Mesenchymal stem cell (in vitro differentiated cells and primary cell): ENCODE results near the gene IGFBP4.
"Not testable (repeated sequence)": the region's sequence is repeated elsewhere in the genome, so short reads cannot be mapped to it uniquely, and the experiment has no call there.

Experiments used
- DNase-seq: peaks from one replicate; pipeline ENCODE4 v3.0.0-alpha.2; 2013
- H2AFZ ChIP-seq: one replicate; pipeline ENCODE4 v1.6.1; 2013; ENCODE audit warnings: low read depth, mild to moderate bottlenecking, control low read depth, inconsistent platforms, low read length, moderate library complexity
- H2AK5ac ChIP-seq: 2 replicates; pipeline ENCODE4 v1.6.1; 2013; ENCODE audit warnings: low read length, moderate library complexity, mild to moderate bottlenecking, inconsistent platforms; ENCODE audit not compliant: severe bottlenecking
- H2BK120ac ChIP-seq: one replicate; pipeline ENCODE4 v1.6.1; 2013; ENCODE audit warnings: low read depth, mild to moderate bottlenecking, inconsistent platforms, low read length, moderate library complexity
- H2BK12ac ChIP-seq, 2 experiments: one replicate each; pipeline ENCODE4 v1.6.1; 2013; ENCODE audit warnings: inconsistent platforms in 2 of 2, low read length in 2 of 2, mild to moderate bottlenecking in 2 of 2, moderate library complexity in 2 of 2, control low read depth in 1 of 2
- H2BK15ac ChIP-seq: one replicate; pipeline ENCODE4 v1.6.1; 2013; ENCODE audit warnings: mild to moderate bottlenecking, low read depth, inconsistent platforms; ENCODE audit not compliant: poor library complexity, severe bottlenecking
- H2BK5ac ChIP-seq: 2 replicates; pipeline ENCODE4 v1.6.1; 2013; ENCODE audit warnings: low read depth, mild to moderate bottlenecking, low read length, control low read depth, inconsistent platforms; ENCODE audit not compliant: poor library complexity, severe bottlenecking
- H3K14ac ChIP-seq, 2 experiments: one replicate each; pipeline ENCODE4 v1.6.1; 2013; ENCODE audit warnings: inconsistent platforms in 2 of 2, low read length in 2 of 2, control low read depth in 1 of 2, mild to moderate bottlenecking in 1 of 2, moderate library complexity in 1 of 2
- H3K18ac ChIP-seq, 2 experiments: one replicate each; pipeline ENCODE4 v1.6.1; 2013; ENCODE audit warnings: inconsistent platforms in 2 of 2, low read length in 2 of 2, control low read depth in 1 of 2, low read depth in 1 of 2, mild to moderate bottlenecking in 1 of 2
- H3K23ac ChIP-seq, 2 experiments: one replicate each; pipeline ENCODE4 v1.6.1; 2013; ENCODE audit warnings: inconsistent platforms in 2 of 2, low read length in 2 of 2, mild to moderate bottlenecking in 2 of 2, moderate library complexity in 2 of 2, control low read depth in 1 of 2
- H3K27ac ChIP-seq: 2 replicates; pipeline ENCODE4 v1.5.1; 2013; ENCODE audit warnings: mild to moderate bottlenecking, moderate library complexity, low read length, control low read depth, inconsistent platforms; ENCODE audit not compliant: poor library complexity, severe bottlenecking
- H3K27me3 ChIP-seq, 2 experiments: 2 replicates each; pipeline versions ENCODE4 v1.6.1 to v1.7.0; 2013; ENCODE audit warnings: low read length in 2 of 2, mild to moderate bottlenecking in 2 of 2, moderate library complexity in 2 of 2, control low read depth in 1 of 2, inconsistent platforms in 1 of 2; ENCODE audit not compliant: control insufficient read depth in 1 of 2, insufficient read depth in 1 of 2
- H3K36me3 ChIP-seq, 2 experiments: 2 replicates each; pipeline versions ENCODE4 v1.6.1 to v1.7.0; 2013; ENCODE audit warnings: low read length in 2 of 2, control low read depth in 1 of 2, inconsistent platforms in 1 of 2, low read depth in 1 of 2, mild to moderate bottlenecking in 1 of 2; ENCODE audit not compliant: insufficient read depth in 2 of 2, control insufficient read depth in 1 of 2
- H3K4ac ChIP-seq, 2 experiments: one replicate each; pipeline ENCODE4 v1.6.1; 2013; ENCODE audit warnings: inconsistent platforms in 2 of 2, low read length in 2 of 2, mild to moderate bottlenecking in 2 of 2, moderate library complexity in 2 of 2, control low read depth in 1 of 2, low read depth in 1 of 2
- H3K4me1 ChIP-seq: 2 replicates; pipeline ENCODE4 v1.6.1; 2013; ENCODE audit warnings: low read depth, low read length, control low read depth; ENCODE audit not compliant: control insufficient read depth, insufficient read depth
- H3K4me2 ChIP-seq: 2 replicates; pipeline ENCODE4 v1.6.1; 2013; ENCODE audit warnings: low read length, mild to moderate bottlenecking, inconsistent platforms; ENCODE audit not compliant: poor library complexity, severe bottlenecking
- H3K4me3 ChIP-seq, 2 experiments: 2 replicates each; pipeline versions ENCODE4 v1.5.1 to v1.7.0; 2013; ENCODE audit warnings: low read length in 2 of 2, mild to moderate bottlenecking in 2 of 2, control low read depth in 1 of 2, low read depth in 1 of 2; ENCODE audit not compliant: insufficient read depth in 1 of 2
- H3K79me1 ChIP-seq: replicated peaks from 2 replicates; pipeline ENCODE4 v1.6.1; 2013; ENCODE audit warnings: mild to moderate bottlenecking, control low read depth, low read length, inconsistent platforms; ENCODE audit not compliant: poor library complexity, severe bottlenecking
- H3K9ac ChIP-seq: 2 replicates; pipeline ENCODE4 v1.7.0; 2013; ENCODE audit warnings: mild to moderate bottlenecking, low read length, moderate library complexity
- H3K9me3 ChIP-seq: 2 replicates; pipeline ENCODE4 v1.7.0; 2013; ENCODE audit warnings: mild to moderate bottlenecking, low read length; ENCODE audit not compliant: control insufficient read depth
- H4K8ac ChIP-seq: one replicate; pipeline ENCODE4 v1.6.1; 2013; ENCODE audit warnings: inconsistent platforms, mild to moderate bottlenecking, low read length, moderate library complexity
- H4K91ac ChIP-seq: one replicate; pipeline ENCODE4 v1.6.1; 2013; ENCODE audit warnings: mild to moderate bottlenecking, low read length, inconsistent platforms
- WGBS: methylation state at CpG from one replicate; pipeline ENCODE4 v1.1.7; 2013; ENCODE audit warnings: mixed read lengths; 5-methylcytosine and 5-hydroxymethylcytosine counted together

The IGFBP4 gene

GRCh38 chr17:40412880-40413279 lies 30.4 kb upstream of the IGFBP4 start:
- no peak overlapping the region for H3K4me2 ChIP-seq
- H3K36me3 ChIP-seq: peaks cover 0 to 6% of the 10 kb centered on the region in 2 experiments
- H4K8ac ChIP-seq: no peak overlapping the region
- H3K79me1 ChIP-seq: peaks cover 7% of the 10 kb centered on the region
- H2BK5ac ChIP-seq: no peak overlapping the region
- H3K27ac ChIP-seq: no peak overlapping the region
- no peak overlapping the region for H2AFZ ChIP-seq
- no peak overlapping the region for H2BK12ac ChIP-seq
- no peak overlapping the region for H2BK15ac ChIP-seq
- no peak overlapping the region for H2AK5ac ChIP-seq
- no peaks in the 10 kb centered on the region for H3K9me3 ChIP-seq
- H3K14ac ChIP-seq: no peak overlapping the region
- no peak overlapping the region for H3K4ac ChIP-seq
- H3K4me3 ChIP-seq: no peak overlapping the region
- no peak for DNase-seq
- H4K91ac ChIP-seq: no peak overlapping the region
- no peak overlapping the region for H3K9ac ChIP-seq
- H3K18ac ChIP-seq: no peak overlapping the region
- H2BK120ac ChIP-seq: no peak overlapping the region
- no peaks in the 10 kb centered on the region for H3K27me3 ChIP-seq
- H3K4me1 ChIP-seq: no peaks in the 10 kb centered on the region
- no peak overlapping the region for H3K23ac ChIP-seq

- DNase-seq, H3K27me3 ChIP-seq, H3K79me1 ChIP-seq, H3K23ac ChIP-seq, H3K27ac ChIP-seq, H3K9me3 ChIP-seq, H2BK120ac ChIP-seq, H4K91ac ChIP-seq, H3K18ac ChIP-seq, H3K4ac ChIP-seq, H2BK15ac ChIP-seq, H2BK12ac ChIP-seq, H2AFZ ChIP-seq, H3K4me2 ChIP-seq, H3K4me1 ChIP-seq, H4K8ac ChIP-seq, H3K36me3 ChIP-seq, H3K14ac ChIP-seq, H2AK5ac ChIP-seq, H2BK5ac ChIP-seq, H3K4me3 ChIP-seq: not testable (repeated sequence)
- 83% methylated on average over 4 of the region's 4 CpGs for WGBS
- H3K9ac ChIP-seq: peak overlapping the region; percentile 91
Observed at GRCh38 chr17:40414312-40414711, 28.9 kb upstream of the IGFBP4 start.

- H2BK120ac ChIP-seq: no peak overlapping the region
- H2BK12ac ChIP-seq: no peak overlapping the region
- no peaks in the 10 kb centered on the region for H3K9me3 ChIP-seq
- H3K23ac ChIP-seq: no peak overlapping the region
- no peak overlapping the region for H4K91ac ChIP-seq
- peak overlapping the region; percentile 91 for H3K9ac ChIP-seq
- DNase-seq: peak; percentile 73
- no peak overlapping the region for H3K4me2 ChIP-seq
- H3K18ac ChIP-seq: no peak overlapping the region
- WGBS: no CpG with 5 or more reads among the region's 3 CpGs
- peaks cover 7% of the 10 kb centered on the region for H3K79me1 ChIP-seq
- H3K4me3 ChIP-seq: peak overlapping the region in 1 of 2 experiments; percentile 68
- no peaks in the 10 kb centered on the region for H3K36me3 ChIP-seq
- no peak overlapping the region for H3K4ac ChIP-seq
- H3K14ac ChIP-seq: no peak overlapping the region
- H3K27ac ChIP-seq: no peak overlapping the region
- H3K27me3 ChIP-seq: no peaks in the 10 kb centered on the region
- H2AK5ac ChIP-seq: no peak overlapping the region
- H2BK15ac ChIP-seq: no peak overlapping the region
- H2AFZ ChIP-seq: no peak overlapping the region
- H4K8ac ChIP-seq: no peak overlapping the region
- peaks cover 11% of the 10 kb centered on the region for H3K4me1 ChIP-seq
- no peak overlapping the region for H2BK5ac ChIP-seq
Observed at GRCh38 chr17:40415390-40415789, 27.9 kb upstream of the IGFBP4 start.

- no peak overlapping the region for H3K4ac ChIP-seq
- H3K18ac ChIP-seq: no peak overlapping the region
- peaks cover 11% of the 10 kb centered on the region for H3K4me1 ChIP-seq
- no peak overlapping the region for H2AK5ac ChIP-seq
- no peak overlapping the region for H2BK15ac ChIP-seq
- no peak overlapping the region for H3K27ac ChIP-seq
- no peaks in the 10 kb centered on the region for H3K36me3 ChIP-seq
- H3K79me1 ChIP-seq: peaks cover 5% of the 10 kb centered on the region
- no peak overlapping the region for H3K23ac ChIP-seq
- H3K14ac ChIP-seq: no peak overlapping the region
- H2BK120ac ChIP-seq: no peak overlapping the region
- H3K27me3 ChIP-seq: no peaks in the 10 kb centered on the region
- H3K9me3 ChIP-seq: no peaks in the 10 kb centered on the region
- H2BK12ac ChIP-seq: no peak overlapping the region
- H3K9ac ChIP-seq: peak overlapping the region; percentile 91
- no peak overlapping the region for H2AFZ ChIP-seq
- peak overlapping the region in 1 of 2 experiments; percentile 98 for H3K4me3 ChIP-seq
- 10% methylated on average over 2 of the region's 3 CpGs for whole genome bisulfite sequencing
- H4K8ac ChIP-seq: no peak overlapping the region
- no peak overlapping the region for H2BK5ac ChIP-seq
- no peak overlapping the region for H4K91ac ChIP-seq
- no peak for DNase-seq
- peak overlapping the region; percentile 97 for H3K4me2 ChIP-seq
Observed at GRCh38 chr17:40416671-40417070, 26.6 kb upstream of the IGFBP4 start.
